Astrocyte (in vitro differentiated cells and primary cell): ENCODE data around the gene IGFBP2. TPM values are rescaled to one million over a fixed set of nuclear protein-coding genes. Genes with fewer than 3 reads are reported as not detected.

Source experiments
- DNase-seq: peaks from one replicate; pipeline ENCODE4 v3.0.0-alpha.2; 2010; ENCODE audit warnings: low read depth
- FAIRE-seq: peaks from 2 replicates; lab custom pipeline; 2011; peaks lifted over from hg19 to GRCh38; lab: Jason Lieb, UNC
- H2AFZ ChIP-seq: 2 replicates; pipeline ENCODE4 v1.6.0; 2012; ENCODE audit warnings: low read depth, low read length, inconsistent platforms
- H3K27ac ChIP-seq: 2 replicates; pipeline ENCODE4 v1.5.1; 2011; ENCODE audit warnings: low read depth, low read length, inconsistent platforms
- H3K27me3 ChIP-seq: 2 replicates; pipeline ENCODE4 v1.6.0; 2011; ENCODE audit warnings: low read length, inconsistent platforms; ENCODE audit not compliant: insufficient read depth
- H3K36me3 ChIP-seq: 2 replicates; pipeline ENCODE4 v1.5.1; 2011; ENCODE audit warnings: low read length, inconsistent platforms; ENCODE audit not compliant: insufficient read depth
- H3K4me1 ChIP-seq: 2 replicates; pipeline ENCODE4 v1.5.1; 2011; ENCODE audit warnings: low read length, inconsistent platforms; ENCODE audit not compliant: insufficient read depth
- H3K4me2 ChIP-seq: 2 replicates; pipeline ENCODE4 v1.6.0; 2012; ENCODE audit warnings: low read length, inconsistent platforms
- H3K4me3 ChIP-seq: 2 replicates; pipeline ENCODE4 v1.5.1; 2011; ENCODE audit warnings: low read depth, mild to moderate bottlenecking, low read length, inconsistent platforms; ENCODE audit not compliant: insufficient read depth
- H3K79me2 ChIP-seq: 2 replicates; pipeline ENCODE4 v1.6.0; 2012; ENCODE audit warnings: mild to moderate bottlenecking, low read length, inconsistent platforms; ENCODE audit not compliant: insufficient read depth
- H3K9ac ChIP-seq: 2 replicates; pipeline ENCODE4 v1.6.0; 2012; ENCODE audit warnings: mild to moderate bottlenecking, low read length, inconsistent platforms
- H3K9me3 ChIP-seq: 2 replicates; pipeline ENCODE4 v1.5.1; 2012; ENCODE audit warnings: low read depth, mild to moderate bottlenecking, low read length, inconsistent platforms; ENCODE audit not compliant: insufficient read depth
- H4K20me1 ChIP-seq: 2 replicates; pipeline ENCODE4 v1.6.0; 2012; ENCODE audit warnings: low read length, inconsistent platforms; ENCODE audit not compliant: insufficient read depth
- H3K27ac Mint-ChIP-seq: one replicate; pipeline ENCODE4 v1.8.0; 2021; ENCODE audit warnings: mild to moderate bottlenecking, mixed read lengths; ENCODE audit not compliant: unreplicated experiment
- H3K27me3 Mint-ChIP-seq: one replicate; pipeline ENCODE4 v1.8.0; 2021; ENCODE audit warnings: low read depth, mixed read lengths; ENCODE audit not compliant: unreplicated experiment
- H3K36me3 Mint-ChIP-seq: one replicate; pipeline ENCODE4 v1.8.0; 2021; ENCODE audit warnings: low read depth, mixed read lengths; ENCODE audit not compliant: unreplicated experiment
- H3K4me1 Mint-ChIP-seq: one replicate; pipeline ENCODE4 v1.8.0; 2021; ENCODE audit warnings: low read depth, mixed read lengths; ENCODE audit not compliant: unreplicated experiment
- H3K4me3 Mint-ChIP-seq: one replicate; pipeline ENCODE4 v1.8.0; 2021; ENCODE audit warnings: mild to moderate bottlenecking, moderate library complexity, mixed read lengths; ENCODE audit not compliant: unreplicated experiment
- H3K9me3 Mint-ChIP-seq: one replicate; pipeline ENCODE4 v1.8.0; 2021; ENCODE audit warnings: mild to moderate bottlenecking, mixed read lengths; ENCODE audit not compliant: unreplicated experiment
- EZH2 ChIP-seq: IDR thresholded peaks from 2 replicates; pipeline ENCODE4 v1.6.1; 2012; ENCODE audit warnings: mild to moderate bottlenecking, low read length, inconsistent platforms; ENCODE audit not compliant: insufficient read depth
- total RNA-seq: library from RNA; stranded (reverse); gene quantifications from 2 replicates; pipeline ENCODE4 v1.2.1, GENCODE V29; 2021
- TF ChIP-seq, protein P1 (sequence below): IDR thresholded peaks from 2 replicates; pipeline ENCODE4 v1.5.1; 2011; ENCODE audit warnings: low read depth, mild to moderate bottlenecking, inconsistent platforms, low read length, moderate library complexity; ENCODE audit not compliant: insufficient read depth

Gene IGFBP2
- total RNA-seq, 1 donor from 2014 or later, result 944 TPM

DNA sequence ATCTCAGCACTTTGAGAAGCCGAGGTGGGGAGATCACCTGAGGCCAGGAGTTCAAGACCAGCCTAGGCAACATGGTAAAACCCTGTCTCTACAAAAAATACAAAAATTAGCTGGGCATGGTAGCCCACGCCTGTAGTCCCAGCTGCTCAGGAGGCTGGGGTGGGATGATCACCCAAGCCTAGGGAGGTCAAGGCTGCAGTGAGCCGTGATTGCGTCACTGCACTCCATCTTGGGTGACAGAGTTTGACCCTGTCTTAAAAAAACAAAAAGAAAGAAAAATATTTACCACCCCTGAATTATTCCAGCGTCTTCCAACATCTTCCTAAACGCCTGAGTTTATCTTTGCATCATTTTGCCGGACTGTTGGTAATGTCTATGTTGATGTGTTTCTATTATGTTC, 68.3 kb downstream of the IGFBP2 start:
- no peak overlapping the region for H3K4me3 ChIP-seq
- H3K27ac ChIP-seq, result no peak overlapping the region
- no peaks in the 10 kb centered on the region for H3K9me3 ChIP-seq
- H3K9ac ChIP-seq, result no peak overlapping the region
- H2AFZ ChIP-seq, result no peak overlapping the region
- DNase-seq (no peak), FAIRE-seq (no peak)
- H3K36me3 ChIP-seq, result no peaks in the 10 kb centered on the region
- H3K27me3 ChIP-seq, result no peaks in the 10 kb centered on the region
- peaks cover 17% of the 10 kb centered on the region for H3K4me1 ChIP-seq
- no peaks in the 10 kb centered on the region for H3K9me3 Mint-ChIP-seq
- H3K79me2 ChIP-seq, result no peaks in the 10 kb centered on the region
- H3K36me3 Mint-ChIP-seq, result no peaks in the 10 kb centered on the region
- no peak overlapping the region for H3K4me2 ChIP-seq
- no peaks in the 10 kb centered on the region for H3K27me3 Mint-ChIP-seq
- H3K4me1 Mint-ChIP-seq, result peaks cover 8% of the 10 kb centered on the region
- TF ChIP-seq EZH2, result no peak
- TF ChIP-seq, protein P1, sequence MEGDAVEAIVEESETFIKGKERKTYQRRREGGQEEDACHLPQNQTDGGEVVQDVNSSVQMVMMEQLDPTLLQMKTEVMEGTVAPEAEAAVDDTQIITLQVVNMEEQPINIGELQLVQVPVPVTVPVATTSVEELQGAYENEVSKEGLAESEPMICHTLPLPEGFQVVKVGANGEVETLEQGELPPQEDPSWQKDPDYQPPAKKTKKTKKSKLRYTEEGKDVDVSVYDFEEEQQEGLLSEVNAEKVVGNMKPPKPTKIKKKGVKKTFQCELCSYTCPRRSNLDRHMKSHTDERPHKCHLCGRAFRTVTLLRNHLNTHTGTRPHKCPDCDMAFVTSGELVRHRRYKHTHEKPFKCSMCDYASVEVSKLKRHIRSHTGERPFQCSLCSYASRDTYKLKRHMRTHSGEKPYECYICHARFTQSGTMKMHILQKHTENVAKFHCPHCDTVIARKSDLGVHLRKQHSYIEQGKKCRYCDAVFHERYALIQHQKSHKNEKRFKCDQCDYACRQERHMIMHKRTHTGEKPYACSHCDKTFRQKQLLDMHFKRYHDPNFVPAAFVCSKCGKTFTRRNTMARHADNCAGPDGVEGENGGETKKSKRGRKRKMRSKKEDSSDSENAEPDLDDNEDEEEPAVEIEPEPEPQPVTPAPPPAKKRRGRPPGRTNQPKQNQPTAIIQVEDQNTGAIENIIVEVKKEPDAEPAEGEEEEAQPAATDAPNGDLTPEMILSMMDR, result no peak
- no peak overlapping the region for H3K27ac Mint-ChIP-seq
- H4K20me1 ChIP-seq, result no peaks in the 10 kb centered on the region
- no peak overlapping the region for H3K4me3 Mint-ChIP-seq

DNA sequence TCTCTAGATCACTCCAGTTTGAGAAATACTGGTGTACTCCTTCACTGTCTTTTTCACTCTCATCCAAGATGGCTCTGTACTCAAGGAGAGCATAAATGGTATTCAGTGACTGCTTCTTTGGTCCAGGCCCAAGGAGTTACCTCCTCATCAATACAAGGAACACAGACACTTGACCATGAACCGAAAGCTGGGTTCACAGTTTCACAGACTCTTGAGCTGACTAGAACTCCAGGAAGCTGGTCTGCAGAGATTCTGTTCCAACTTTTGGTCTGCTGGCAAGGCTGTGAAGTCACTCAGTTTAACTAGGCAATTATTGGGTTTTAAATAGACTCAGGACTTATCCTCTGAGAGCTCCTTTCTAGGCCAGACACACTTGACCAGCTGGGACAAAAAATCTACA, 69.5 kb downstream of the IGFBP2 start:
- Mint-ChIP-seq H3K36me3 (no peaks in the 10 kb centered on the region), H3K4me1 (no peaks in the 10 kb centered on the region), H3K27ac (no peak overlapping the region), H3K9me3 (no peaks in the 10 kb centered on the region), H3K27me3 (no peaks in the 10 kb centered on the region), H3K4me3 (no peak overlapping the region)
- Histone ChIP-seq H4K20me1 (no peaks in the 10 kb centered on the region), H3K27ac (no peak overlapping the region), H3K27me3 (no peaks in the 10 kb centered on the region), H3K4me3 (no peak overlapping the region), H3K9me3 (no peaks in the 10 kb centered on the region), H2AFZ (no peak overlapping the region), H3K9ac (no peak overlapping the region), H3K36me3 (no peaks in the 10 kb centered on the region), H3K4me2 (no peak overlapping the region), H3K79me2 (no peaks in the 10 kb centered on the region), H3K4me1 (peaks cover 11% of the 10 kb centered on the region)
- FAIRE-seq (no peak), DNase-seq (no peak)
- no peak for TF ChIP-seq EZH2
- TF ChIP-seq, protein P1, result no peak

DNA sequence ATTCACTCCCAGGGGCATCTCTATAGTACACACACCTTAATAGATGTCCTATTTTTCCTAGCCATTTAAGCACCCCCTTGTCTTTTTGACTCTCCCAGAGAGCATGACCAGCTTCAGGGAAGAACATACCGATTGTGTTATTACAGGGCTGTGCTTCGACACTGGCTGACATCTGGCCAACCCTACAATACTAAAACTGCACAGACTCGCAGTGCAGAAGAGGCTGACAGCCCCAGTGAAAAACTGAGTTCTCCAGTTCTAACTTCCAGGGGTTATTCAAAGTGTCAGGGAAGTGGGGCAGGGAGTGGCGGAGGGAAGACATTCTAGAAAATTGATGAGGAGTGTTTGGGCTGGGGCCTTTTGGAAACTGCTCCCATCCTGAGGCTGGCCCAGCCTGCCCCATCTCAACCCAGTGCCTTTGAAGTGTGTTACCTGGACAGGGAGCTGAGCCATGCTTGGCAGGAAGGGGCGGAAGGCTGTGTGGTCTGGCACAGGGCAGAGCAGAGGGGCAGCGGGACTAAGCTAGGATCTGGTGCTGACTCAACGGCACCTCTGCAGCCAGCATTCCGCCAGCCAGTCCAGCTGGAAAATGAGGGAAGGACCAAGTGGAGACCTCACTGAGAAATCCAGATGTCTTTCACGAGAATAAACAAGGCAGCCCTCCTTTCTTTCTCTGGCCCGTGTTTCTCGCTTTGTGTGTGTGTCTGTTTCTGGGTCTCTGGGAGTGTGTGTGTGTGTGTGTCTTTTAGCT, 77.5 kb downstream of the IGFBP2 start:
- no peak for TF ChIP-seq EZH2
- TF ChIP-seq, protein P1, result no peak
- H2AFZ ChIP-seq, result peak overlapping the region; percentile 23
- no peaks in the 10 kb centered on the region for H3K36me3 ChIP-seq
- H3K79me2 ChIP-seq, result no peaks in the 10 kb centered on the region
- H3K27me3 Mint-ChIP-seq, result no peaks in the 10 kb centered on the region
- H3K9ac ChIP-seq, result peak overlapping the region; percentile 21
- H3K27ac Mint-ChIP-seq, result peak overlapping the region; percentile 63
- H3K9me3 Mint-ChIP-seq, result peaks cover 4% of the 10 kb centered on the region
- H3K4me3 ChIP-seq, result no peak overlapping the region
- H3K4me3 Mint-ChIP-seq, result no peak overlapping the region
- no peaks in the 10 kb centered on the region for H3K27me3 ChIP-seq
- FAIRE-seq (no peak), DNase-seq (peak; percentile 84)
- H3K9me3 ChIP-seq, result no peaks in the 10 kb centered on the region
- no peaks in the 10 kb centered on the region for H4K20me1 ChIP-seq
- H3K4me1 ChIP-seq, result peaks cover 24% of the 10 kb centered on the region
- no peaks in the 10 kb centered on the region for H3K36me3 Mint-ChIP-seq
- peak overlapping the region; percentile 9 for H3K27ac ChIP-seq
- peak overlapping the region; percentile 46 for H3K4me2 ChIP-seq
- H3K4me1 Mint-ChIP-seq, result peaks cover 35% of the 10 kb centered on the region
